Measurements from ENCODE around the gene MAPK8IP1.

MAPK8IP1 gene

GRCh38 chr11:45913942-45914635 is 28.6 kb downstream of the MAPK8IP1 start:
- no peak for DNase-seq

GRCh38 chr11:45915446-45915845 is 30.0 kb downstream of the MAPK8IP1 start:
- DNase-seq: no peak

GRCh38 chr11:45917286-45917622 is 31.8 kb downstream of the MAPK8IP1 start:
- DNase-seq: no peak

GRCh38 chr11:45917623-45918330 is 32.3 kb downstream of the MAPK8IP1 start, which contains the start of gene PEX16:
Gene PEX16 (minus strand): TSS chr11:45917877. CDS start chr11:45917811, 66 bp downstream.
- peak; percentile 99 for DNase-seq

GRCh38 chr11:45918331-45918941 is 33.0 kb downstream of the MAPK8IP1 start:
- peak; percentile 88 for DNase-seq

DNA sequence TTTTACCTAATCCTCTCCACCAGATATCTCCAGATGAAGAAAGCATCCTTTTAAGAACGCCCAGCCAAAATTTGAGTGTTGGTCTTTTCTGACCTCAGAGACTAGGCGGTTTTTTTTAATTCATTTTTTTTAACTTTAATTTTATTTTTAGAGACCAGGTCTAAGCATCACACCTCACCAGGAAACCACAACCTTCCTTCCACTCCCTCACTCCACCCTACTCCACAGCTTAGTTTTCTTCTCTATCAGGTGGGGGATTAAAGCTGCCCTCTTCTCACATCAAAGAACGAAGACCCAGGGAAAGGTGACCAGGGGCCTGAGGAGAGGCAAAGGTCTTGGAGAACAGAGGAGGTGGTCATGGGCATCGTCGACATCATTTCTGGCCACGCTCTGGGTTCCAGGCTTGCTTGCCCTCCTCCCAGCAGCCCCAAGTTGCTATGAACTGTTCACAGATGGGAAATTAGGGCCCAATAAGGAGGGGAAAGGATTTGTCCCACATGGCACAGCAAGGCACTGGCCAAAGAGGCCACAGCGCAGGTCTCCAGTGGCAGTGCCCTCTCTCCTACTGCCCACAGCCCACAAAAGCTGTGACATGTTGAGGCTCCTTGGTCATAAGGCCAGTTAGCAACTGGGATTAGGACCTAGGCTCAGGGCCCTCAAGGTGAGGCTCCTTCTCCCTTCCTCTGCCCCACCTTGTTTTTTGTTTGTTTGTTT is 33.7 kb downstream of the MAPK8IP1 start:
- DNase-seq: no peak

GRCh38 chr11:45919806-45920530 is 34.5 kb downstream of the MAPK8IP1 start:
- no peak for DNase-seq

- no peak for DNase-seq
Measured at GRCh38 chr11:45920531-45921477, 35.4 kb downstream of the MAPK8IP1 start.

GRCh38 chr11:45921561-45922424 is 36.3 kb downstream of the MAPK8IP1 start:
- peak; percentile 22 for DNase-seq

- no peak for DNase-seq
Measured at GRCh38 chr11:45922425-45923082, 37.1 kb downstream of the MAPK8IP1 start, which contains the start of gene LARGE2. Gene LARGE2 (plus strand): TSS chr11:45922656. CDS start chr11:45922883, 227 bp downstream.

- DNase-seq: no peak
Measured at GRCh38 chr11:45924036-45924915, 38.8 kb downstream of the MAPK8IP1 start.

- DNase-seq: no peak
Measured at GRCh38 chr11:45924927-45925326, 39.5 kb downstream of the MAPK8IP1 start.

GRCh38 chr11:45925550-45925949 is 40.1 kb downstream of the MAPK8IP1 start:
- no peak for DNase-seq

DNA sequence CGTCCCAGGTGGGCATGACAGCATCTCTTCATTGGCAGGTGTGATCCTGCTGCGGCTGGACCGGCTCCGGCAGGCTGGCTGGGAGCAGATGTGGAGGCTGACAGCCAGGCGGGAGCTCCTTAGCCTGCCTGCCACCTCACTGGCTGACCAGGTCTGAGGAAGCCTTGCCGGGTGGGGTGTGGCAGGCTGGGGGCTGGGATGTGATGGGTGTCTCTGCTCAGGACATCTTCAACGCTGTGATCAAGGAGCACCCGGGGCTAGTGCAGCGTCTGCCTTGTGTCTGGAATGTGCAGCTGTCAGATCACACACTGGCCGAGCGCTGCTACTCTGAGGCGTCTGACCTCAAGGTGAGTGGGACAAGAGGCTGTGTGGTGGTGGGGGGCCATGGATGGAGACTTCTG is 40.5 kb downstream of the MAPK8IP1 start:
- no peak for DNase-seq

DNA sequence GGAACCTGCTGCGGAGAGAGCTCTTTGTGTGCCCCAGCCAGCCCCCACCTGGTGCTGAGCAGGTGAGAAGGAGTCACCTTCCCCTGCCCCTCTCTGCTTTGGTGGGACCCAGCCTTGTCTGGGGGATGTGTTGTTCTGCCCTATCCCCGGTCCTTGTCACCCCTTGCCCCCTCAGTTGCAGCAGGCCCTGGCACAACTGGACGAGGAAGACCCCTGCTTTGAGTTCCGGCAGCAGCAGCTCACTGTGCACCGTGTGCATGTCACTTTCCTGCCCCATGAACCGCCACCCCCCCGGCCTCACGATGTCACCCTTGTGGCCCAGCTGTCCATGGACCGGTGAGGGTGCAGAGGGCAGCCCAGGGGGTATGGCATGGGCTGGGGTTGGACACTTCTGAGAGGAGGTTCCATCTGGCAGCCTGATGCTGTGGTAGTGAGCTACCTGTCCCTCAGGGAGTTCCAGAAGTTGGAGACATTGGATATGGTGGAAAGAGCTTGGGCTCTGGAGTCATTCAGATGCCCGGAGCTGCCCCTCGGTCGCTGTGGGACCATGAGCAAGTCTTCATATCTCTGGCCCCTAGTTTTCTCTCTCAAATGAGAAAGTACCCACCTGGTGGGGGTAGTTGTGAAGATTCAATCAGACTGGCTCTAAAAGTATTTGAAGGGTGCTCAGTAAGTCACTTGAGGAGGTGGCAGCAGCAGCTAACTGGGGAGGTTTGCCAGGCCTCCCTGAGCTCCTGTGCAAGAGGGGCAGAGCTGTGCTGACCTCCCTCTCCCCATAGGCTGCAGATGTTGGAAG is 41.3 kb downstream of the MAPK8IP1 start:
- no peak for DNase-seq

DNA sequence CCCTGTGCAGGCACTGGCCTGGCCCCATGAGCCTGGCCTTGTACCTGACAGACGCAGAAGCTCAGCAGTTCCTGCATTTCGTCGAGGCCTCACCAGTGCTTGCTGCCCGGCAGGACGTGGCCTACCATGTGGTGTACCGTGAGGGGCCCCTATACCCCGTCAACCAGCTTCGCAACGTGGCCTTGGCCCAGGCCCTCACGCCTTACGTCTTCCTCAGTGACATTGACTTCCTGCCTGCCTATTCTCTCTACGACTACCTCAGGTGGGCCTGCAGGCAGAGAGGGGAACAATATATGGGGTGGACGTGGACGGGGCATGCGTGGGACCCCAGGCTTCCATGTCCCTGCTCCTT is 41.9 kb downstream of the MAPK8IP1 start:
- no peak for DNase-seq

DNA sequence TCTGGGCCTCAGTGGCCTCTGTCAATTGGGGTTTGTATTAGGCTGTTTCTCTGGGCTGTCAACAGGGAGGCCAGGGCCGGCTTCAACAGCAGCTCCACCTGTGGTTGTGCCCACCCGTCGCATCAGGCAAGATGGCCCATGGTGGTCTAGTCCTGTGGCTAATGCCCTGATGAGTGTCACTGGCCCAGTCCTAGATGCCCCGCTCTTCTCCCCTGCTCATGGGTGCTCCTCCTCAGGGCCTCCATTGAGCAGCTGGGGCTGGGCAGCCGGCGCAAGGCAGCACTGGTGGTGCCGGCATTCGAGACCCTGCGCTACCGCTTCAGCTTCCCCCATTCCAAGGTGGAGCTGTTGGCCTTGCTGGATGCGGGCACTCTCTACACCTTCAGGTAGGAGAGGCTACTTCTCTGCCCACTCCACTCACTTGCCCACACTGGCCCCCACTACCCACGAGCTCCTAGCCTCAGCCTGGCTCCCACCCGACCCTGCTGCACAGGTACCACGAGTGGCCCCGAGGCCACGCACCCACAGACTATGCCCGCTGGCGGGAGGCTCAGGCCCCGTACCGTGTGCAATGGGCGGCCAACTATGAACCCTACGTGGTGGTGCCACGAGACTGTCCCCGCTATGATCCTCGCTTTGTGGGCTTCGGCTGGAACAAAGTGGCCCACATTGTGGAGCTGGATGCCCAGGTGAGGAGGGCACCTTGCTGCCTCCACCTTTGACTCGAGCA is 42.4 kb downstream of the MAPK8IP1 start:
- DNase-seq: no peak
